Measurements from ENCODE around the gene GSK3A.

DNA sequence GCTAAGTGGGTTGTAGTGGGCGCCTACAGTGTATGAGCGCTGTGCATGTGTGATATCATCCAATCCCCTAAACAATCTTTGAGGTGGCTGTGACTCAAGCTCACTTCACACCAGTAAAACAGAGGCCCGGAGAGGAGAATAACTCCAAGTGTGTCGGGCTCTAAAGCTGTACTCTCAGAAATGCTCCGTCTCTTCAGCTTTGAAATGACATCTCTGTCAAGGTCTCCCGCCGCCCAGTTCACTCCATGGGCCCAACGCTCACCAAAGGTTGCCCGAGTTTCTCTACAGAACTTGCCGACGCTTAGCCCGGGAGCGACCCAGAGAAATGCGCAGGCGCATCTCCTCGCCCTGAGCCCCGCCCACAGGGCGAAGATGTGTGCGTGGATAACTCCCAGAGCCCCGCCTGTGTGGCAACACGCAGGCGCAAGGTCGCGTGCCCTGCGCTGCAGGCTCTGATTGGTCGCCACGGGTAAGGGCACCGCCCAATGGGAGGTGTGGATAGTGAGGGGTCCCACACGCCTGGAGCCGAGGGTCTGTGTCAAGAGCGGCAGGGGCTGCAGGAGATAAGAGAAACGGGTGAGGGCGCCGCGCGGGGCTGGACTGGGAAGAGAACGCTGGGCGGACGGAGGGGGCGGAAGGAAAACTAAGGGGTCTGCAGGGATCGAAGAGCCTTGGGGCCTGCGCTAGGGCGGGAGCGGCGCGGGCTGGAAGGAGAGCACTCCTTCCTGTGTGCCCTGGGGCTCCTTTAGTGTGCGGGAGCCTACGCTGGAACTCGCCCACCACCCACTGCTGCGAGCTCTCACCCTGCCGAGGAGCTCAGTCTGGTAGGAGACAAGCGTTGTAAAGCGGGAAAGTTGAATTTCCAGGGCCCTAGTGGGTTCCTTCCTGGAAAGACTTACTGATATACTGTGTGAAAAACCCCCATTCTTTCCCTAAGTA lies 22.3 kb downstream of the GSK3A start, which contains the start of gene ZNF526:
- TF ChIP-seq ZNF776 (tag by site-specific recombination; IDR thresholded peaks at IDR 0.05; ENCODE audit: borderline replicate concordance) = no peak
- TF ChIP-seq, protein P1, sequence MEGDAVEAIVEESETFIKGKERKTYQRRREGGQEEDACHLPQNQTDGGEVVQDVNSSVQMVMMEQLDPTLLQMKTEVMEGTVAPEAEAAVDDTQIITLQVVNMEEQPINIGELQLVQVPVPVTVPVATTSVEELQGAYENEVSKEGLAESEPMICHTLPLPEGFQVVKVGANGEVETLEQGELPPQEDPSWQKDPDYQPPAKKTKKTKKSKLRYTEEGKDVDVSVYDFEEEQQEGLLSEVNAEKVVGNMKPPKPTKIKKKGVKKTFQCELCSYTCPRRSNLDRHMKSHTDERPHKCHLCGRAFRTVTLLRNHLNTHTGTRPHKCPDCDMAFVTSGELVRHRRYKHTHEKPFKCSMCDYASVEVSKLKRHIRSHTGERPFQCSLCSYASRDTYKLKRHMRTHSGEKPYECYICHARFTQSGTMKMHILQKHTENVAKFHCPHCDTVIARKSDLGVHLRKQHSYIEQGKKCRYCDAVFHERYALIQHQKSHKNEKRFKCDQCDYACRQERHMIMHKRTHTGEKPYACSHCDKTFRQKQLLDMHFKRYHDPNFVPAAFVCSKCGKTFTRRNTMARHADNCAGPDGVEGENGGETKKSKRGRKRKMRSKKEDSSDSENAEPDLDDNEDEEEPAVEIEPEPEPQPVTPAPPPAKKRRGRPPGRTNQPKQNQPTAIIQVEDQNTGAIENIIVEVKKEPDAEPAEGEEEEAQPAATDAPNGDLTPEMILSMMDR (tag by site-specific recombination; IDR thresholded peaks at IDR 0.05) = peak; percentile 93
- TF ChIP-seq HOXA7 (CRISPR knock-in tag; IDR thresholded peaks at IDR 0.05; ENCODE audit: borderline replicate concordance) = no peak
- TF ChIP-seq, protein P2, sequence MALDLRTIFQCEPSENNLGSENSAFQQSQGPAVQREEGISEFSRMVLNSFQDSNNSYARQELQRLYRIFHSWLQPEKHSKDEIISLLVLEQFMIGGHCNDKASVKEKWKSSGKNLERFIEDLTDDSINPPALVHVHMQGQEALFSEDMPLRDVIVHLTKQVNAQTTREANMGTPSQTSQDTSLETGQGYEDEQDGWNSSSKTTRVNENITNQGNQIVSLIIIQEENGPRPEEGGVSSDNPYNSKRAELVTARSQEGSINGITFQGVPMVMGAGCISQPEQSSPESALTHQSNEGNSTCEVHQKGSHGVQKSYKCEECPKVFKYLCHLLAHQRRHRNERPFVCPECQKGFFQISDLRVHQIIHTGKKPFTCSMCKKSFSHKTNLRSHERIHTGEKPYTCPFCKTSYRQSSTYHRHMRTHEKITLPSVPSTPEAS (tag by site-specific recombination; IDR thresholded peaks at IDR 0.05) = no peak
- TF ChIP-seq, protein P3, sequence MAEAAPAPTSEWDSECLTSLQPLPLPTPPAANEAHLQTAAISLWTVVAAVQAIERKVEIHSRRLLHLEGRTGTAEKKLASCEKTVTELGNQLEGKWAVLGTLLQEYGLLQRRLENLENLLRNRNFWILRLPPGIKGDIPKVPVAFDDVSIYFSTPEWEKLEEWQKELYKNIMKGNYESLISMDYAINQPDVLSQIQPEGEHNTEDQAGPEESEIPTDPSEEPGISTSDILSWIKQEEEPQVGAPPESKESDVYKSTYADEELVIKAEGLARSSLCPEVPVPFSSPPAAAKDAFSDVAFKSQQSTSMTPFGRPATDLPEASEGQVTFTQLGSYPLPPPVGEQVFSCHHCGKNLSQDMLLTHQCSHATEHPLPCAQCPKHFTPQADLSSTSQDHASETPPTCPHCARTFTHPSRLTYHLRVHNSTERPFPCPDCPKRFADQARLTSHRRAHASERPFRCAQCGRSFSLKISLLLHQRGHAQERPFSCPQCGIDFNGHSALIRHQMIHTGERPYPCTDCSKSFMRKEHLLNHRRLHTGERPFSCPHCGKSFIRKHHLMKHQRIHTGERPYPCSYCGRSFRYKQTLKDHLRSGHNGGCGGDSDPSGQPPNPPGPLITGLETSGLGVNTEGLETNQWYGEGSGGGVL (tag by site-specific recombination; IDR thresholded peaks at IDR 0.05) = peak; percentile 10; the same call in 1 of the 2 replicates
- TF ChIP-seq SALL2 (tag by site-specific recombination; IDR thresholded peaks at IDR 0.05; ENCODE audit: borderline replicate concordance) = no peak
